GM21786 (cell line): Measurements from ENCODE around the gene SUPT20H.
A peak's percentile ranks its signal among the peaks of the same experiment; 100 is the strongest.

Experiments used
- ATAC-seq: cut with Tn5 transposase; IDR thresholded peaks from one replicate; pipeline ENCODE4 v1.9.1; 2021; ENCODE audit not compliant: unreplicated experiment

Gene SUPT20H

DNA sequence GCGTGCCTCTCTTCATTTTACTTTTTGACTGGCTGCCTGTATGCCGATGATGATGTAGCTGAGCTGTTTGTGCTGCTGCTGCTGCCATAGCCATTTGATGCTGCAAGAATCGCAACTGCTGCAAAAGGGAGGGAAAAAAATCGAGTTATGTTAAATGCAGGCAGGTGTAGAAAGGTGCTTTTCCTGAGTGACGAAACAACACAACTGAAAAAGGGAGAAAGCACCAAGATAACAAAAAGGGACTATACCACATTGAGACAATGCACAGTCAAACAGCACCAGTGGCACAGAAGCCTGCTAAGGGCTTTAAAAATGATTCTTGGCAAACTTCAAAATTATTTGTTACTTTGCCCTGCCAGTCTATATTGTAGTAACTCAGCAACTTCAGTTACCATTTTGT lies 49.8 kb downstream of the SUPT20H start:
- ATAC-seq: no peak

DNA sequence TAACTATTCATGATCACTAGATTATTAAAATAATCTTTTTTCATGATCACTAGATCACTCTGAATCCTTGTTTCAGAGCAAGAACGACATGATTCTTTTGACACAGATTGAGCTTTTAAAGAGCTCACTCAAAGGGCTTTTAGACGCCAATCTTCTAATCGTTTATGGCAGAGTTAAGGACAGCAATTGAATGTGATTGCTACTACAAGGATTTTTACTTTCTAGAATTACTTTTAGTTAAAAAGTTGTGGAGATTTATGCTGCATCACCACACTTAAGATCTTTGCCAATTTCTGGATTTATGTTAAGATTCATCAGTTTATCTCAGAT lies 57.6 kb downstream of the SUPT20H start:
- no peak for ATAC-seq

DNA sequence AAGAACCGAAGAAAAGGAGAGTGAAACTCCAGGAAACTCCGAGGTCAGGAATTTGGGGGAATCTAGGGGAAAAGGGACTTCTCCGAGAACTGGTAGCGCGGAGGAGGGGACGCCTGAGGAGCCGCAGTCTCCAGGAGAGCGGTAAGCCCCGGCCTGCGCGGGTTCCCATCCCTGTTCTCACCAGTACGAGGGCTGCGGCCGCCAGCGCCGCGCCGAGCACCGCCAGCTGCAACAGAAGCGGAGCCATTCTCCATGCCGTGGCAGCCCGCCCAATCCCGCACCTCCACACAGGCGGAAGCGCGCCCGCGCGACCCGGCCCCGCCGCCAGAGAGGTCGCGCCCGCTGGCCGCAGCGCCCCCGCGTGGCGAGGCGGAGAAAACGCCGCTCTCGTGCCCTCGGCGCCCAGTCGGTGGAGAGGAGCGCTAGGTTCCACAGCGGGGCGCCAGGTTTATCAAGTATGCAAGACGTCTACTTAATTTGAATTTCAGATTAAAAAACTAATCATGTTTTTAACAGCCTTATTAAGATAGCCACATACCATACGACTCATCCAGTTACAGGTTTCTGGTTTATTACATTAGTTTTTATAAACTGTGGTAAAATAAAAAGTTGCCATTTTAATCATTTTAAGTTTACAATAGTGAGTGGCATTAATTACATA lies 60.3 kb downstream of the SUPT20H start, which contains the start of gene ALG5:
Gene ALG5, minus strand, starts transcription at position 287 of the 661 bp plus-strand sequence. Its CDS starts 40 bp downstream, at position 247.
- peak; percentile 66 for ATAC-seq

DNA sequence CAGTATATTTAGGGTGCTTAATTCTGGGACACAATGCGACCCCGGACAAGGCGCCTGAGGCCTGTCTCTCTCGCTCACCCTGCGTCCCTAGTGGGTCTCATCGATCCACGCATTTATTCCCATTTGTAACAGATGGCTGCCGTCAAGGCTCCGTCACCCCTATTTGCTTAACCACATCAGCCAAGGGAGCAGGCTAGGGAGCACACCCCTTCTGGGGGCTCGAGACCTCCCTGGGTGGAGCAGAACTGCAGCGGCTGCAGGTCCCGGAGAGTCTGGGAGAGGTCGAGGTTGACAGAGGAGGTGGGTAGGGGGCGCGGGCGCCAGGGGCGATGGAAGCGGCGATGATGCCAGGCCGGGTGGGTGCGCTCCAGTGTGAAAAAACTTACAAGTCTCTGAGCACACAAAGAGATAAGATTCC lies 60.9 kb downstream of the SUPT20H start:
- ATAC-seq: no peak

DNA sequence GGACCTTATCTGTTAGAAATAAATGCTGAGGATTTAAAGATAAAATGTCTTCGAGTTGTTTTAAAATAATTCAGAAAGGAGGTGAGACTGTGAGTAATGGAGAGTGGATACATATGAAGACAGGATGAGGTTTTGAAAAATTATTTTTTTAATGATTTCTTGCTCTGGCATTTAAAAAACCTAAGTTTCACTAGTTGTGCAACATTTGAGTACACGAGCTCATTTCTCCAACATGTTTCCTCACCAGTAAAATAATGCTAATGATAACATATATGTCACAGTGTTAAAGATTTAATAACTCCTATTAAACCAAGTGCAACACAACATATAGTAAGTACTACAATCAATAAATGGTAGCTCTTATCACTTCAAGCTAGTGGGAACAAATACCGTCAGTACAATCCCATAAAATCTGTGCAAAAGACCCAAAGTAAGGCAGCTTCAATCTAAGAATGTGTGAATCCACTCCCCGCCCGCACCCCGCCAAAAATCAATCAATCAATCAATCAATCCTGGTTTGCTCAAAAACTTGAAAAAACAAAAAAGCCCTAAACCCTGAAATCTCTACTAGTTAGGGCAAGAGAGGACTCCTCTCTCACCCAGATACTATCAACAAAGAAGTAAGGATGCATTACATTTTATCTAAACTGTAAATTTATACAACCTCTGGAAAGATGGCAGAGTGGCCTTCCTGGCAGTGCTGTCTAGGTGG lies 61.6 kb downstream of the SUPT20H start:
- no peak for ATAC-seq

DNA sequence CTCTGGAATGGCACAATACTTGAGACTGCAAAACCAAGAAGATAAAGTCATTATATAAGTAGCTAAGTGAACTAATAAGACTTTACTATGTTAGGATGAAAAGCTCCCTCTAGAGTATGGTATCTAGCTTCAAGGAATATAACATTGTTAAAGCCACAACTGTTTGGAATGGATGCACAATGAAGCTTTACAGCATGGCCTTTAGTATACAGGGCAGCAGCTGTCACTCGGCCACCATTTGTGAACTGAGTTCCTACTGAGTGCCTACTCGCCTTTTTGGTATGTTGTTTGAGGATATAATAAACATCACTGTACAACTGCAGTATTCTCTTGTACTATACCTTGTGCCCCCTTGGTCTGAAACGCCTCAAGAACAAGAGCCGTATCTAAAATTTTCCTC lies 67.1 kb downstream of the SUPT20H start:
- no peak for ATAC-seq

DNA sequence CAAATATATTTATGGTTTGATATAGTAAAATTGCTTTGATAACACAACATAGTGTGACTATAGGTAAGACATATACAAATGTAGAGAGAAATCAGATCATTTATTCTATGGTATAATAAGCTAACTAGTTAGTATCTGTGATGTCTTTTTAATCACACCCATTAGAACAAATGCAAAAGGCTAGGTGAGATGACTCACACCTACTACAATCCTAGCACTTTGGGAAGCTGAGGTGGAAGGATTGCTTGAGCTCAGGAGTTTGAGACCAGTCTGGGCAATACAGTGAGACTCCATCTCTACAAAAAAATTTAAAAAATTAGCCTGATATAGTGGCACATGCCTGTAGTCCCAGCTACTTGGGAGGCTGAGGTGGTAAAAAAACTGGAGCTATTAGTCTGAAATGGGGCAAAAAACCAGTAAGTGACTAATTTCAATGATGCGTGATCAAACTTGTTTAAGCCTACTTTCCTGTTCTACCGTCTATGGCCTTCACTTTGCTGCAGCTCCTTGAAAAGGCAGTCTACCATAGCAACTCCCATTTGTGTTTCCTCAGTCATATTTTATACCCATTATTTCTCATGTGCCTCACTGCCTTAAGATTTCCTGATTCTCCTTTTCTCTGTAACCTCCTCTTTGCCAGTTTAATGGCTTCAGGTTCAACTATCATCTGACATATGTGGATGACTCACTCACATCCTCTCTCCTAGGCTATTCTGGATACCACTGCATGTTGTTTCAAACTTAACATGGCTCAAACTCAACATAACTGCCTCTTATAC lies 72.8 kb downstream of the SUPT20H start:
- no peak for ATAC-seq

DNA sequence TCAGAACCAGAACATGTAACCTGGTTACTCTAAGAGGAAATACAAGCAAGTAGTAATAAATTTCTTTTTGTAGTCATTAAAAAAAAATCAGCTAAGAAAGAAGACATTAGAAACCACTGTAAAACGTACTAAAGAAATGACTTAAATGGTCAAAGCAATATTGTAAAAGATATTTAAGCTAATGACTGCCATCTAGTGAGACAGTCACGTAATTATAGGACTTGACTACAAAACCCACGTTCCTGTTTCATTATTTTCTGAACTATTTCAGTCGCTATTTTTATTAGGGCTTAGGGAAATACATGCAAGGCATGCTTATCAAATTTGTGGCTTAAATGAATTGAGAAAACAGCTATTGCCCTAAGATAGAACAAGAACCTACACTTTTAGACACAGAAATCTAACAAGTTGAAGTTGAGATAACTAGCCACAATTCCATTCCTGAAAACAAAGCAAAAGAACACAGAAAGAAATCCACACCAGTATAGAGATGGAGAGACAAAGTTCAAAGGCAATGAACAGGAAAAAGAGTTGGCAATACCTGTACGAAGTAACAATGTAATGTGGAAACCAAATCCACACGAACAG lies 78.2 kb downstream of the SUPT20H start:
- no peak for ATAC-seq

DNA sequence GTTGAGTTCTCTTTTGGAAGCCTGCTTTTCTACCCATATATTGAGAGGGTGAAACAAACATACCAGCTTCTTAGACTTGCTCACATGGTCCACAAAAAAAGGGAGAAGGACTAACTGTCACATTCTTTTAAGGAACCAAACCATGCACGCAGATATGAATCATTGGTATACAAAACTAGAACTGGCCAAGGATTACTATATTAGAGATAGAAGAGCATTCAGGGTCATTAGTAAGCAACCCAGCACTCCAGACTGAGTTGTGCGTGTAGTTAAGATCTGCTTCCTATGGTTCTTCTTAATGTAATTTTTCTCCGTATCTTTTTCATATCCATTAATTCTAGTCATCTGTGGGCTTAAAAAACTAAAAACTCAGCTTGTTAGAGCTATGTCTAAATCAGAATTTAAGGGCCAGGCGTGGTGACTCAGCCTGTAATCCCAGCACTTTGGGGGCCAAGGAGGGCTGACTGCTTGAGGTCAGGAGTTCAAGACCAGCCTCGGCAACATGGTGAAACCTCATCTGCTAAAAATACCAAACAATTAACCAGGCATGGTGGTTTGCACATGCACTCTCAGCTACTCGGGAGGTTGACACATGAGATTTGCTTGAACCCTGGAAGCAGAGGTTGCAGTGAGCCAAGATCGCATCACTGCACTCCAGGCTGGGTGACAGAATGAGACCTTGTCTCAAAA lies 80.0 kb downstream of the SUPT20H start:
- no peak for ATAC-seq

DNA sequence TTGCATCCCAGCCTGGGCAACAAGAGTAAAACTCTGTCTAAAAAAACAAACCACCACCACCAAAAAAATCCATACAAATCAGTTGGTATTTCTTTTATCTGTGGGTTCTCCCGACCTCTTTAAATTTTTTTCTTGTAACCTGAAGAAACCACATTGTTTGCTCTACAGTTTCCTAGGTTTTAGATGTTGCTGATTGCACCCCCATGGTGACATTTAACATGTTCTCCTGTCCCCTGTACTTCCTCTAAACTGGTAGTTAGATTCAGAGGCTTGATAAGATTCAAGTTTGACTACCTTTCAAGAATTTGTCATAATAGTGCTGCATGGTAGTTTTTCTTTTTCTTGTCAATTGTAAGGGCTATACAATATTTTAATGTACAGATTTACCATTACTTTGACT lies 84.3 kb downstream of the SUPT20H start:
- ATAC-seq: no peak

DNA sequence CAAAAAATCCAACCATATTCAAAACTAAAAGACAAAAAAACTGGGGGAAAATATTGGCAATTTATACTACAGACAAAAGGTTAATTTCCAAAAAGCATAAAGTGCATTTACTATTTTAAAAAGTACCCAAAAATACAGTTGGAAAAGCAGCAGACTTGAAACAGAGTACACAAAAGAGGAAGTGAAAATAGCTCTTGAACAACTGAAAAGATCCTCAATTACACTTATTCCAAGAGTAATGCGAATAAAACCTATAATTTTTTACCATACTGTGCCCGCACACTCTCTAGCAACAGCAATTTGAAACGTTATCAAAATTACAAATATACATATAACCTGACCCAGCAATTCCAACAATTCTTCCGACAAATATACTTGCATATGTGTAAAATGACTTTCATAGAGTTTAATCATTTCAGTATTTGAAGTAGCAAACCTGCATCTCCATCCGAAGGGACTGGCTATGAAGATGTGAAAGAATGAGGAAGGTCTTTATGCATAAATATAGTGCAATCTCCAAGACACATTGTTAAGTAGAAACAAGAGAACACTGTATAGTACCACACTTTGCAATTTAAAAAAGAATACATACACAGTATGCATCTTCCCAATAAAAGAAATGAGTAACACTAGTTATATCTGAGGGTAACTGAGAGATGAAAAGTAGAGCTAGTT lies 85.7 kb downstream of the SUPT20H start:
- ATAC-seq: peak; percentile 93

DNA sequence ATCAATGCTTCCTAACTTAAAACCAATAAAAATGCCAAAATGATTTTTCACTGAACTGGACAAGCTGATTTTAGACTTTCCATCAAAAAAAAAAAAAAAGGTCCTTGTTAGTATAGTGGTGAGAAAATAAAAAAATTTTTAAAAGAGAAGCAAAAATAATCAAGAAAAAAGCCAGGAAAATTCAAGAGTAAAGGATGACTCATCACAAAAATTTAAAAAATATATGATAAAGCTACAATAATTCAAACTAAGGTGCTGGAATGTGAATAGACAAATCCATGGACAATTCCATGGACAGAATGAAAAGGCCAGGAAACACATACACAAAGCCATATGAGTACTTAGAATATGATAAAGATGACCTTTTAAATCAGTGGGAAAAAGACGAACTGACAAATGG lies 86.5 kb downstream of the SUPT20H start:
- ATAC-seq: no peak

DNA sequence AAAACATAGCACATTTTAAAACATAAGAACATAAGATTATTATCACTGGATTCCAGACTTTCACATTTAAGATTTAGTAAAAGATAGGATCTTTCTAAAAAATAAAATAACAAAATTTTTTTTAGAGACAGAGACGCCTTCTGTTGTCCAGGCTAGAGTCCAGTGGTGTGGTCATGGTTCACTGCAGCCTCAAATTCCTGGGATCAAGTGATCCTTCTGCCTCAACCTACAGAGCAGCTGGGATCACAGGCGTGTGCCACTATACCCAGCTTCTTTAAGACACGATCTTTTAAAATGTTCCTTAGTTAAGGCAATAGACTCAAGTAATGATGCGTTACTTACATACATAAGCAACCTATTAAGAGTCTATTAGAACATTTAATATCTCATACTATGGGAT lies 93.1 kb downstream of the SUPT20H start:
- ATAC-seq: no peak

DNA sequence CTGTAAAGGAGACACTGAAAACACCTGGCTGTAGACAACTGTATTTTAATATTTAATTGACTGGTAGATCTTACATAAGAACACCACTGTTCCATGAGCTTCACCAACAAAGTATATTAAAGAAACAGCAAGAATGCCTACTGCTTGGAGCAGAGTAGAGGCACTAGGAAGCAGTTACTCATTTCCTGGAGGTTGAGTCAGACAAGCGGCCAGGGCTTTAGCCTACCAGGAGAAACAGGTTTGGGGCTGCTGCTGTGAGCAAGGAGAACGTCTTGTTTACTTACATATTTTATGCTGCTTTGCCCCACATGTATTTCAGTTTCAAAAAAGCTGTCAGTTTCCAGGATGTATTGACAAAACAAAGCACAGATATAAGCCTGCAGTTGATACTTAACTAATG lies 93.7 kb downstream of the SUPT20H start:
- no peak for ATAC-seq

DNA sequence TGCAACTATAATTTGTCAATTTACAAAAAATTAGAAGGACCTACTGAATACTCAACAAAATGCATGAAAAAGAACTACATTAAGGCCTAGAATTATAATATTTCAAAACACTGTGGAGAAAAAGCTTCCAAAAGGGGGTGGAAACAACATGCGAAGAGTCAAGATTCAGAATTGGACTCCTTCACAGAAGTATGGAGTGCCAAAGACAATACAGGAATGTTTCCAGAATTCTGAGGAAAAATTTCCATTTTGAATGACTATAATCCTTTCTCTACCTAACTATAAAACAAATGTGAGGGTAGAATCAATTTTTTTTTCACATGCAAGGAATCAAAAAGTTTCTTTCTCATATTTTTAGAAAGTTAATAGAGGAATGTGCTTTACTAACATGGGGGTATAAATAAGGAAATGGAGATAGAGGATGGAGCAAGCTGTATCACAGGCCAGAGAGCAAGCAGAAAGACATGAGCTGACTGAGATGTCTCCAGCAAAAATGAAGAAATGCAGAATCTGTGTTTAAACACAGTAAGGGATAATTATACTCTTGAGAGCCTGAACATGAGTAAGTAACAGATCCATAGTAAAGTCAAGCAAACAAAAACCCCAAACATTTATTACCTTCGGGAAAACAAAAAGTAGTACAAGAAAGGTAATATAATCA lies 99.9 kb downstream of the SUPT20H start:
- ATAC-seq: no peak
